AG09319 (cell line): ENCODE data around the gene LAMC2.

ENCODE experiments used
- DNase-seq: peaks from one replicate; pipeline ENCODE4 v3.0.0-alpha.2; 2010; ENCODE audit warnings: low read depth; ENCODE audit errors: extremely low read depth
- CTCF ChIP-seq: IDR thresholded peaks from 2 replicates; pipeline ENCODE4 v1.5.1; 2011; ENCODE audit warnings: low read depth, mild to moderate bottlenecking, inconsistent platforms, low read length, moderate library complexity

LAMC2 gene

GRCh38 chr1:183218027-183218618 lies 32.1 kb downstream of the LAMC2 start:
- no peak for TF ChIP-seq CTCF
- DNase-seq = no peak

- DNase-seq = no peak
- TF ChIP-seq CTCF = no peak
Measured at GRCh38 chr1:183218971-183219615, 33.0 kb downstream of the LAMC2 start.

- TF ChIP-seq CTCF = no peak
- DNase-seq = no peak
Measured at GRCh38 chr1:183219616-183220009, 33.5 kb downstream of the LAMC2 start.

GRCh38 chr1:183222909-183223308 lies 36.8 kb downstream of the LAMC2 start:
- no peak for DNase-seq
- no peak for TF ChIP-seq CTCF

- DNase-seq = no peak
- TF ChIP-seq CTCF = no peak
Measured at GRCh38 chr1:183223467-183223866, 37.4 kb downstream of the LAMC2 start.

GRCh38 chr1:183226361-183226760 lies 40.3 kb downstream of the LAMC2 start:
- TF ChIP-seq CTCF = no peak

GRCh38 chr1:183226963-183227362 lies 40.9 kb downstream of the LAMC2 start:
- DNase-seq = no peak
- TF ChIP-seq CTCF = no peak

More at GRCh38 chr1:183226361-183226760, 40.3 kb downstream of the LAMC2 start:
- no peak for DNase-seq
